Measurements from ENCODE around the gene TLR7.

Gene TLR7

GRCh38 chrX:12887767-12888166 is 20.9 kb downstream of the TLR7 start:
- DNase-seq (ENCODE audit: low read depth in 1 of 2, low spot score in 1 of 2): no peak
- Histone ChIP-seq H3K27me3 (ENCODE audit: insufficient read depth, poor library complexity, severe bottlenecking) (no peaks in the 10 kb centered on the region), H3K4me3 (replicated peaks; ENCODE audit: insufficient read depth, low read length) (no peak overlapping the region), H3K27ac (replicated peaks) (no peak overlapping the region)
- no peak for TF ChIP-seq SPI1 (IDR thresholded peaks at IDR 0.05; ENCODE audit: borderline replicate concordance, low read depth)
- TF ChIP-seq, protein P1, sequence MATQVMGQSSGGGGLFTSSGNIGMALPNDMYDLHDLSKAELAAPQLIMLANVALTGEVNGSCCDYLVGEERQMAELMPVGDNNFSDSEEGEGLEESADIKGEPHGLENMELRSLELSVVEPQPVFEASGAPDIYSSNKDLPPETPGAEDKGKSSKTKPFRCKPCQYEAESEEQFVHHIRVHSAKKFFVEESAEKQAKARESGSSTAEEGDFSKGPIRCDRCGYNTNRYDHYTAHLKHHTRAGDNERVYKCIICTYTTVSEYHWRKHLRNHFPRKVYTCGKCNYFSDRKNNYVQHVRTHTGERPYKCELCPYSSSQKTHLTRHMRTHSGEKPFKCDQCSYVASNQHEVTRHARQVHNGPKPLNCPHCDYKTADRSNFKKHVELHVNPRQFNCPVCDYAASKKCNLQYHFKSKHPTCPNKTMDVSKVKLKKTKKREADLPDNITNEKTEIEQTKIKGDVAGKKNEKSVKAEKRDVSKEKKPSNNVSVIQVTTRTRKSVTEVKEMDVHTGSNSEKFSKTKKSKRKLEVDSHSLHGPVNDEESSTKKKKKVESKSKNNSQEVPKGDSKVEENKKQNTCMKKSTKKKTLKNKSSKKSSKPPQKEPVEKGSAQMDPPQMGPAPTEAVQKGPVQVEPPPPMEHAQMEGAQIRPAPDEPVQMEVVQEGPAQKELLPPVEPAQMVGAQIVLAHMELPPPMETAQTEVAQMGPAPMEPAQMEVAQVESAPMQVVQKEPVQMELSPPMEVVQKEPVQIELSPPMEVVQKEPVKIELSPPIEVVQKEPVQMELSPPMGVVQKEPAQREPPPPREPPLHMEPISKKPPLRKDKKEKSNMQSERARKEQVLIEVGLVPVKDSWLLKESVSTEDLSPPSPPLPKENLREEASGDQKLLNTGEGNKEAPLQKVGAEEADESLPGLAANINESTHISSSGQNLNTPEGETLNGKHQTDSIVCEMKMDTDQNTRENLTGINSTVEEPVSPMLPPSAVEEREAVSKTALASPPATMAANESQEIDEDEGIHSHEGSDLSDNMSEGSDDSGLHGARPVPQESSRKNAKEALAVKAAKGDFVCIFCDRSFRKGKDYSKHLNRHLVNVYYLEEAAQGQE (IDR thresholded peaks at IDR 0.05; ENCODE audit: insufficient replicate concordance, low read depth): no peak
- TF ChIP-seq POLR2AphosphoS5 (IDR thresholded peaks at IDR 0.05; ENCODE audit: low read depth): no peak
- no peak for TF ChIP-seq GABPA (IDR thresholded peaks at IDR 0.05; ENCODE audit: low read depth)
- no peak for TF ChIP-seq CTCF (IDR thresholded peaks at IDR 0.05; ENCODE audit: insufficient read depth, low read length)

DNA sequence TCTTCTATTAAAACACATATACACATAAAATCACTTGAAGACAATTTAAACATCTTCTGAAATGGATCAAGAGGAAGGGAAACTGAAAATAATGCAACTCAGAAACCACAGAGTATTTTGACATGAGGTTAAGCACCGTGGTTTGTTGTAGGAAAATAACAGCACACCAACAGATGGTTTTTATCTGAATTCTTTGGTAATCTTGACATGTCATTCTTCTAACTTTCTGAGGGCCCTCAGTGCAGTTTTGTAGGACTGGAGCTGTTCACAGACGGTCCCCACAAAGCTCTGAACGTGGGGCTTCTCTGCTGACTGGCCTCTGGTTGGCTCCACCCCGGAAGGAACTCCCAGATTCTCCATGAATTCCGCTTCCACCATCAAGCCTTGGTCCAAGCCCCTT is 23.6 kb downstream of the TLR7 start:
- no peaks in the 10 kb centered on the region for H3K27me3 ChIP-seq (ENCODE audit: insufficient read depth, poor library complexity, severe bottlenecking)
- TF ChIP-seq, protein P1 (IDR thresholded peaks at IDR 0.05; ENCODE audit: insufficient replicate concordance, low read depth): no peak
- TF ChIP-seq CTCF (IDR thresholded peaks at IDR 0.05; ENCODE audit: insufficient read depth, low read length) (no peak), POLR2AphosphoS5 (IDR thresholded peaks at IDR 0.05; ENCODE audit: low read depth) (no peak), GABPA (IDR thresholded peaks at IDR 0.05; ENCODE audit: low read depth) (no peak), SPI1 (IDR thresholded peaks at IDR 0.05; ENCODE audit: borderline replicate concordance, low read depth) (no peak)
- no peak overlapping the region for H3K4me3 ChIP-seq (replicated peaks; ENCODE audit: insufficient read depth, low read length)
- peak overlapping the region; percentile 41 for H3K27ac ChIP-seq (replicated peaks)
- peak; percentile 29 to 49 for DNase-seq (ENCODE audit: low read depth in 1 of 2, low spot score in 1 of 2)

- DNase-seq (ENCODE audit: low read depth in 1 of 2, low spot score in 1 of 2): peak; percentile 36 to 70
- TF ChIP-seq POLR2AphosphoS5 (IDR thresholded peaks at IDR 0.05; ENCODE audit: low read depth): no peak
- TF ChIP-seq, protein P1 (IDR thresholded peaks at IDR 0.05; ENCODE audit: insufficient replicate concordance, low read depth): no peak
- TF ChIP-seq SPI1 (IDR thresholded peaks at IDR 0.05; ENCODE audit: borderline replicate concordance, low read depth): no peak
- no peak for TF ChIP-seq CTCF (IDR thresholded peaks at IDR 0.05; ENCODE audit: insufficient read depth, low read length)
- no peak for TF ChIP-seq GABPA (IDR thresholded peaks at IDR 0.05; ENCODE audit: low read depth)
- Histone ChIP-seq H3K4me3 (replicated peaks; ENCODE audit: insufficient read depth, low read length) (no peak overlapping the region), H3K27me3 (ENCODE audit: insufficient read depth, poor library complexity, severe bottlenecking) (no peaks in the 10 kb centered on the region), H3K27ac (replicated peaks) (no peak overlapping the region)
These were observed 24.3 kb downstream of the TLR7 start for GRCh38 chrX:12891171-12891570.

Measured in HL-60 (cell line).